BE2C (cell line): ENCODE measurements around the gene SEMA5B.

ENCODE experiments used
- DNase-seq: peaks from one replicate; pipeline ENCODE4 v3.0.0-alpha.2; 2020
- H3K27me3 ChIP-seq: fragments of 250-450 bp; sonication (Bioruptor Pico); 2 replicates; pipeline ENCODE4 v1.5.1; 2020; ENCODE audit warnings: mild to moderate bottlenecking
- H3K36me3 ChIP-seq: fragments of 250-450 bp; sonication (Bioruptor Pico); 2 replicates; pipeline ENCODE4 v1.5.1; 2020; ENCODE audit warnings: mild to moderate bottlenecking
- H3K4me1 ChIP-seq: fragments of 250-450 bp; sonication (Bioruptor Pico); 2 replicates; pipeline ENCODE4 v1.5.1; 2020
- H3K4me3 ChIP-seq: 2 replicates; pipeline ENCODE4 v1.5.1; 2011; ENCODE audit warnings: low read depth, low read length
- H3K9me3 ChIP-seq: fragments of 250-450 bp; sonication (Bioruptor Pico); 2 replicates; pipeline ENCODE4 v1.5.1; 2020
- TF ChIP-seq, protein P1 (sequence below): IDR thresholded peaks from 2 replicates; pipeline ENCODE4 v1.5.1; 2012; ENCODE audit warnings: mild to moderate bottlenecking, low read depth, low read length

SEMA5B gene

DNA sequence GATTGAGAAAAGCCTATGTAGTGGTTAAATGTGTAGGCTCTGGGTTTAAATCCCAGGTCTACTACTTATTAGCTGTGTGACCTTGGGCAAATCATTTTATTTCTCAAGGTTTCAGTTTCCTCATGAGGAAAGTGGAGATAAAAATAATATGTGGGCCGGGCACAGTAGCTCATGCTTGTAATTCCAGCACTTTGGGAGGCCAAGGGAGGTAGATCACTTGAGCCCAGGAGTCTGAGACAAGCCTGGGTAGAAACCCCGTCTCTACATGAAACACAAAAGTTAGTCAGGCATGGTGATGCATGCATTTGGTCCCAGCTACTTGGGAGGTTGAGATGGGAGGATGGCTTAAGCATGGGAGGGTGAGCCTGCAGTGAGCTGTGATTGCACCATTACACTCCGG lies 8.4 kb downstream of the SEMA5B start:
- no peaks in the 10 kb centered on the region for H3K9me3 ChIP-seq
- TF ChIP-seq, protein P1, sequence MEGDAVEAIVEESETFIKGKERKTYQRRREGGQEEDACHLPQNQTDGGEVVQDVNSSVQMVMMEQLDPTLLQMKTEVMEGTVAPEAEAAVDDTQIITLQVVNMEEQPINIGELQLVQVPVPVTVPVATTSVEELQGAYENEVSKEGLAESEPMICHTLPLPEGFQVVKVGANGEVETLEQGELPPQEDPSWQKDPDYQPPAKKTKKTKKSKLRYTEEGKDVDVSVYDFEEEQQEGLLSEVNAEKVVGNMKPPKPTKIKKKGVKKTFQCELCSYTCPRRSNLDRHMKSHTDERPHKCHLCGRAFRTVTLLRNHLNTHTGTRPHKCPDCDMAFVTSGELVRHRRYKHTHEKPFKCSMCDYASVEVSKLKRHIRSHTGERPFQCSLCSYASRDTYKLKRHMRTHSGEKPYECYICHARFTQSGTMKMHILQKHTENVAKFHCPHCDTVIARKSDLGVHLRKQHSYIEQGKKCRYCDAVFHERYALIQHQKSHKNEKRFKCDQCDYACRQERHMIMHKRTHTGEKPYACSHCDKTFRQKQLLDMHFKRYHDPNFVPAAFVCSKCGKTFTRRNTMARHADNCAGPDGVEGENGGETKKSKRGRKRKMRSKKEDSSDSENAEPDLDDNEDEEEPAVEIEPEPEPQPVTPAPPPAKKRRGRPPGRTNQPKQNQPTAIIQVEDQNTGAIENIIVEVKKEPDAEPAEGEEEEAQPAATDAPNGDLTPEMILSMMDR, result no peak
- no peaks in the 10 kb centered on the region for H3K36me3 ChIP-seq
- H3K4me1 ChIP-seq, result no peaks in the 10 kb centered on the region
- H3K4me3 ChIP-seq, result no peak overlapping the region
- no peaks in the 10 kb centered on the region for H3K27me3 ChIP-seq
- no peak for DNase-seq

DNA sequence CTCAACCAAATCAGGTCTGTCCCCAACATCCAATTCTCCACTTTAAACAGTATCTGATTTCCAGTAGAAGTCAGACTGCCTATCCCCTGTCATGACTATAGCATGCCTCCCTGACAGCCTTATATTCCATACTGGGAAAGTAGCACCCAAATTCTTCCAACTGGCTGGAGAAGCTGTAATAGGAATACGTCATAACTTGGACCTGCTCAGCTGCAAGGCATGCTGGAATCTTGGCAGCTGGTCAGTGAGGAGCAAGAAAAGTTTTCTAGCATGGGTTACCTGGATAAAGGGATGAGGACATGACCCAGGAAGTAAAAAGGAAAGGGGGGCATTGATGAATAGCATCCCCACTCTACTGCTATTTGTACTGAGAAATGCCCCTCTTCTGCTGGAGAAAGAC lies 8.9 kb downstream of the SEMA5B start:
- Histone ChIP-seq H3K4me3 (no peak overlapping the region), H3K4me1 (no peaks in the 10 kb centered on the region), H3K27me3 (no peaks in the 10 kb centered on the region), H3K9me3 (no peaks in the 10 kb centered on the region), H3K36me3 (no peaks in the 10 kb centered on the region)
- TF ChIP-seq, protein P1, result no peak
- no peak for DNase-seq

DNA sequence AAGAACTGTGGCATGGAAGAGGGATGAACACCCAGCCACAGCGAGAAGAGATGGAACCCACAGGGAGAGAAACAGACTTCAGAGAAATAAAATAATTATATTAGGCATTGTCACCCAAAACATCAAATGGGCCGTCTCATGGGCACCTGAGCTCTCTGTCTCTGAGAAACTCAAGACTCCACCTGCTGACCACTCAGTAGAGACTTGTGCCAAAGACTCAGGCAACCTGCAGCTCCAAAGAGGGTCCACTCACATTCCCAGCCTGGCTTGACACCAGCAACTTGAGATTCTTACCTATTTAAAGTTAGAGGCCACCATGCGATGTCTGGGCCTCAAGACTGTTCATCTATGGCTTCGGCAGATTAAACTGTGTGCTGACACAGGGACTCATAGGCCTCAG lies 12.0 kb downstream of the SEMA5B start:
- TF ChIP-seq, protein P1, result no peak
- no peak for DNase-seq
- H3K9me3 ChIP-seq, result no peaks in the 10 kb centered on the region
- no peaks in the 10 kb centered on the region for H3K4me1 ChIP-seq
- H3K27me3 ChIP-seq, result no peaks in the 10 kb centered on the region
- H3K4me3 ChIP-seq, result no peak overlapping the region
- no peaks in the 10 kb centered on the region for H3K36me3 ChIP-seq

DNA sequence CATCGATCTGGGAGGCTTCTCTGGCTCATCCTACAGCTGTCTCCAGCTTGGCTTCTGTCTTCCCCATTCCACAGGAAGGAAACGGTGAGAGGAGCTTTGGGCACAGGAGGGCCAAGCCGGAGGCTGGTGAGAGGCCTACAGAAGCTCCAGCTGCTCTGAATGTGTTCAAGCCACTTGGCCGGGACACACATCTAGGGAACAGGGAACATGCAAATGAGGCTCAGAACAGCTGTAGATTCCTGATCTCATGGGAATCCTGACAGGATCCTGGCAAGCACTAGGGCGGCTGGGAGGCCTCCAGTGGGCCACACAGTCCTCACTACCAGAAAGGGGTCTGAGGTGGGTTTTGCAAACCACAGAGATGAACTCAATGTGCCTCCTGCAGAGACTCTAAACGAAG lies 13.7 kb downstream of the SEMA5B start:
- no peaks in the 10 kb centered on the region for H3K36me3 ChIP-seq
- no peaks in the 10 kb centered on the region for H3K9me3 ChIP-seq
- DNase-seq, result no peak
- TF ChIP-seq, protein P1, result no peak
- no peaks in the 10 kb centered on the region for H3K4me1 ChIP-seq
- no peaks in the 10 kb centered on the region for H3K27me3 ChIP-seq
- no peak overlapping the region for H3K4me3 ChIP-seq

DNA sequence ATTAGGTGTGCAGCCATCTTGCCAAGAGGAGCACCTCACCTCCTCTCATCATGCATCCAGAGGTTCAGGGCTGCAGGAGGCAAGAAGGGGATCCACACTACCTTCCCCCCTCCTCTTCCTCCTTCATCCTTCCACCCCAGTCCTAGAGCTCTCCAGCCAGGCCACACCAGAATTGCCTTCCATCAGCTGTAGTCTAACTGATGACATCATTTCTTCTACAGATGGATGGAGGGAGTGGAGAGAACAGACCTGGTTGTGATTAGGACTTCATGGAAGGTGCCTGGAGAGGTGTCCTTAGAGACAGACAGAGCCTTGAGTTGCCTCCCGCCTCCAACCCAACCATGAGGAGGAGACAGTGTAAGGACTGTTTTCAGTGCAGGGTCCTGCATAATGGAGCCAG lies 14.9 kb downstream of the SEMA5B start:
- H3K36me3 ChIP-seq, result no peaks in the 10 kb centered on the region
- H3K4me1 ChIP-seq, result no peaks in the 10 kb centered on the region
- no peak overlapping the region for H3K4me3 ChIP-seq
- TF ChIP-seq, protein P1, result no peak
- H3K27me3 ChIP-seq, result no peaks in the 10 kb centered on the region
- H3K9me3 ChIP-seq, result no peaks in the 10 kb centered on the region
- DNase-seq, result no peak

DNA sequence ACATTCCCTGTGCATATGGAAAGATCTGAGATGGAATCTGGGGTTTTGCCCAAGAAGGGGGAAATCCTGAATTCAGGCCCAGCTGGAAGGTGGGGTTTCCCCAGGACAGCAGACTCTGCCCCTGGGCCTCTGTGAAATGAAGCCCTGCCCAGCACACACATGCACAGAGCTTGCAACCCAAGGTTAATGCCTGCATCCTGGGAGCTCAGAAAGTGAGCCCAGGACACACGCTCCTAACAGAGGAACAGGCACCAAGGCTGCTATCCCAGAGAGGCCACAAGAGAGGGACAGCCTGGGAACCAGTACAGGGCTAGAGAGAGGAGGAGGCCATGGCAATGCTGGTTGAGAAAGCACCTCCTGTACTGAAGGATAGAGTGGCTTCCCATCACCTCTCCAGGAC lies 16.1 kb downstream of the SEMA5B start:
- Histone ChIP-seq H3K27me3 (no peaks in the 10 kb centered on the region), H3K9me3 (no peaks in the 10 kb centered on the region), H3K36me3 (no peaks in the 10 kb centered on the region), H3K4me1 (no peaks in the 10 kb centered on the region), H3K4me3 (no peak overlapping the region)
- TF ChIP-seq, protein P1, result no peak
- no peak for DNase-seq
